HG03066 (cell line): ENCODE results near the gene GALNT5.
A peak's percentile ranks its signal among the peaks of the same experiment; 100 is the strongest.
"Not testable (repeated sequence)": the region's sequence is repeated elsewhere in the genome, so short reads cannot be mapped to it uniquely, and the experiment has no call there.

Experiments used
- ATAC-seq: cut with Tn5 transposase; IDR thresholded peaks from one replicate; pipeline ENCODE4 v1.9.1; 2021; ENCODE audit warnings: low read depth; ENCODE audit not compliant: unreplicated experiment

GALNT5 gene

DNA sequence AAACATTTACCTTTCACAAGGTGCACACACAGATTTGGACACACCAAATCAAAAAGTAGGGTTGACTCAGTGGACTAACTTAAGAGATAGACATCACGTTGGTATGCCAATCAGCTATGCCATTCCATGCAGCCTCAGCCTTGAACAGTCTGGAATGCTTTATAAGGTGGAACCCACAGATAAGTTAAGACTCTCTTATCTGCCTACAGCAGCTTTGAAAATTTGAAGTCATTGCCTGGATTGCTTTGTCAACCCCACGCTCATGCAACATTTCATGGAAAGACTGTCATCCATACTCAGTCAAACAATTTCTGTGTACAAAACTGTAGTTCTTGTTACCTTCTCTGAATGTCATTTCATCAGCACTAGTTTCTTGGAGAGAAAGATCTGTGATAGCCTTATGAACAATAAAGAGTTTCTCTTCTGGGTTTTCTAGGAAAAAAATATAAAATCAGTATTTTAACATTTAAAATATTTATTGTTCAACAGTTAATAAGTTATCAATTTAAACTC lies 66.9 kb downstream of the GALNT5 start:
- ATAC-seq = no peak

DNA sequence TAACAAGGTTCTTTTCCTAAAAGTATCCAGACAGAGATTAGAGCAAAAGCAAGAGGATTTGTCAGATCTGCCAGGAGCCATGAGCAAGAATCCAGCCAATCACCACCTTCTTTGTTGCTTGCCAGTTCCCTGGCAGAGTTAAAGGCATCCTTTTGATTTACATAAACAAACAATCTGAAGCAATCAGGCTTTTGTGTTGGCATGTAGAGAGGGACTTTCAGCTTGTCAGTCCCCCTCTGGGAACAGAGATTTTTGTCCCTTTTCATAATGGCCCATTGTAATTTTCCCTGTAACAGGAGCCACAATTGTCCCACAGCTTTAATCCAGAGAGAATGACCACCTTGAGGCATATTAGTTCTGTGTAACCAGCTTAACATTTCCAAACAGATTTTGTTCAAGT lies 68.3 kb downstream of the GALNT5 start, which contains the start of gene ERMN:
TSS of gene ERMN (minus strand) at position 39 of the 400 bp plus-strand sequence. CDS start 182 bp downstream, outside the sequence.
- no peak for ATAC-seq

DNA sequence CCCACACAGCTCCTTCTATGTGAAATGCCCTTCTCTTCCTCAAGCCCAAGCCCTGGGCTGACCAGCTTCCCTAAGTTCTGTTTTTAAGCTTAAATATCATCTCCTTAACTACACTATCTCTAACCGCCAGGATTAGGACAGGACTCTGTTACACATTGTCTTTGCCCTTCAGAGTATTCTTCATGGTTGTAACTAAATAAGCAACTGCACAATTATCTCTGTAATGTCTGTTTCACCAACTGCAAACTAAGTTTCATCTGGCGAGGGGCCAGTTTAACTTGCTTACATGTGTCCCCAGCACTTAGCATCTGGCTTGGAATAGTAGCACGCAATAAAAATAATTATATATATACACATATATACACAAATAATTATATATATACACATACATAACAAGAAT lies 69.2 kb downstream of the GALNT5 start:
- no peak for ATAC-seq

DNA sequence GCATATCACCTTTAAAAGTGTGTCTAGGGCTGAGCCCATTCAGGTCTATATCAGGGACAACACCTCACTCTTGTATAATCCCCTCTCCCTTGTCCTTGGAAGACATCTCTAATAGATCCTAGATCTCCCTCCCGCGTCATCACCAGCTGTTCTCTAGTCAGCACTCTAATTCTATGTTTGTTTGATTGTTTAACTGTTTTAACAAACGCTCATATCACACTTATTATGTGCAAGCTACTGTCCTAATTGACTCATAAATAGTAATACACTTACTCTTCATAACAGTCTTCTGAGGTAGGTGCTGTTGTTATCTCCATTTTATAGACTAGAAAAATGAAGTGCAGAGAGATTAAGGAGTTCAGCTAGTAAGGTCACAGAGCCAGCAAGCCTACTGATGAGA lies 69.7 kb downstream of the GALNT5 start:
- peak; percentile 34 for ATAC-seq

DNA sequence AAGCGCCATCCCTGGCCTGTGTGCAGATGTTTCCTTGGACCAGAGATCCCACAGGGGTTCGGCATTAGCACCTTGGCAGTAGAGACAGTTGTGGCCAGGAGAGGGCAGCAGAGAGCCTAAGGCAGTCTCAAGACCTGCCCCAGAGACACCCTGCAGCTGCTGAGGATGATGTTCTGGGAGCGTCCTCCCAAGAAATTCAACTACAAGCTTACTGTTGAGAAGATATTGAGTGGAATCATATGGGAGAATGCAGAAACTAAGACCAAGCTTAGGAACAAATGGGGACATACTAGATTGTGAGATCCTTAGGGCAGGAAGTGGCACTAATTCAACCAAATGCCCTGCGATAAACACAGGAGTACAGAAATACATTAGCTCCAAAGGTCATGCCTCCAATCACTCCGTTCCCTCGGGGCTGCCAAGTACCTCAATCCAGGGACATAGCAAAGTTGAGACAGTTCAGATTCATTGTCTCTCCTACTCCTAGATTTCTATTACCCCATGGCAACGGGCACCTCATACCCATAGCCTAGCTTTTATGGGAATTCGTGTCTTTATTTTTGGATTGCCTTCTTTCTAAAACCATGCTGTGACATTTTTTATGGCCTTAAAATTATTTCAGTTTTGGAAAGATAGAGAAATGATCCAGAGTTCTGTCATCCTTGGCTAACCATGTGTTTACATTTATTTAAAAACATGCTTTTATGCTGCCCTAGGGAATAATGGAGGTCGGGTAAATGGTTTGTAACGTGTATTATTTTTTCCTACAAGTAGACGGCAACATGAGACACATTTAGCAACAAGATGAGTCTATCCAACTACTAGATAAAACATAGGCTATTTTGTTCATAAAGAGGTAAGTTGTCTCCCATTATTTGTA lies 70.4 kb downstream of the GALNT5 start:
- ATAC-seq = peak; percentile 100

DNA sequence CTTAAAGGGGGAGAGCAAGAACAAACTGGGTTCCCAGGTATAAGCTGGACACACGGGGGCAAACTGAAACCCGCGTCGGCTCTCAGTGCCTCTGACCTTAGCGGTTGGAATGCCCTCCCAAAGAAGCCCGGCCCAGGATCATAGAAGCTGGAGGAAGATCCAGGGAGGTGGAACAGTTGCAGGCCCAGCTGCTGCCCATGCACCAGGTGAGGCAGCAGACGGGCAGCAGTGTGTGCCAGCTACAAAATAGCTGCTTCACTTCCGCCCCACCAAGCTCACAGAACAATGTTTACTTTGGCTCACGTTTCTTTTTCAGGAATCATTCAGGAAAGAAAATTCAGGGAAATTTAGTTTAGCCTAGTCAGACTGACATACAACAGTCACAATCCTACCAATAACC lies 72.0 kb downstream of the GALNT5 start:
- no peak for ATAC-seq

DNA sequence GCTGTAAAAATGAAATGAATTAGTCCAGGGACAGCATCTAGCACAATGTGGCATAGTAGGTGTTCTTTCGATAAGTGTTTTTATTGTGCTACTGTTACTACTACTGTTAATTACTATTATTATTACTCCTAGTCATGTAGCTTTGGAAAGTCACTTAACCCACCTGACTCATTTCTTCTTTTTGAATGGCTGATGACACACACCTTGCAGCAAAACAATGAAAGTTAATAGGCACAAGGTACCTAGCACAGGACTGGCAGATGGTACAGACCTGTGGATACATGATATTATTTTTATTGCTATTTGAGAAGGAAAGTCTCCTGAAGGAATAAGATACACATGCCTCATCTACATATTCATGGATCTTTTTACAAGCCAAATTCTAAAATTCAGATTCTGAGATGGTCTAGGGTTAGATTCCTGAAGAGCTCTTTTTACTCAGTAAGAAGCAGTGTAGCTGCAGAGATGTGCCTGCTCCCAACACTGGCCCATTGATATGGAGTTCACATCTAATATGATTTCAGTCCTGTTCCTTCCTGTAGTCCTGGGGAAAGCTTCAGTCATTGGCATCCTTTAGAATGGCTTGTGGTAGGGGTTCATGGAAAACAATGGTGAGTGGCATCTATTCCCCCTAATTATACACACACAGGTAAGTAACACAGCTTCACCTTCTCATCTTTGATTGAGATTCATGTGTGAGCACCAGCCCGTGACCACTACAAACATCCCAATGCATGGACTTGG lies 76.0 kb downstream of the GALNT5 start:
- no peak for ATAC-seq

DNA sequence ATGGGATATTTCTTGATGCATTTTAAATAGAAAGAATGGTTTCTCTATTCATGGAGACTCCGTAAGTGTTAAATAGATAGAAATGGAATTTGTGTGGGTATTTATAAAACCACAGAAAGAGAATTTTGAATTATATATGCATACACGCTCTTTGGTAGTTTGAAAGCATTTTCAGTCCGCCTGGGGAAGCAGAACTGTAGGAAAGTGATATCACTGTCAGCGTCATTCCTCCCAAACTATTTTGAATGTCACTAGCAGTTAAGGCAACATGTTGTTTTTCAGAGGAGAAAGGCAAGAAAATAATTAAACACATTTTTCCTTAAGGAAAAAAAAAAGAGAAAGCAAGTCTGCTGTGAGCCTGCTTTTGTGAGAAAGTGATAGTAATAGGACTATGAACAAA lies 76.8 kb downstream of the GALNT5 start:
- no peak for ATAC-seq

DNA sequence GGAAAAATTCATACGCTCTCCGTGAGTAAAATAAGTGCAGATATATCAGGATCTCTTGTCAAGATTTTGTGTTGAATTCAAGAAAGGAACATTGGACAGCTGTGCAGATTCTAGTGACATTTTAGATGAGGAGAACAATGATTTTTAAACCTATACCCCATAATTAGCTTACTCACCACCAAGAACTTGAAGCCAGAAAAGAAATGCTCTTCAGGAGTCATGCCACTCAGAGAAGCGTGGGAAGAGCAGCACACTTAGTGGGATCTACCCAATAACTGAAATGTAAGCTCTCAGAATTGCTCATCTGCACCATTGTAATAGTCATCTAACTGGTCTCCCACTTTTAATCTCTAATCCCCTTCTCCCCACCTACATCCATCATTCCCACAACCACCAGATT lies 77.3 kb downstream of the GALNT5 start:
- no peak for ATAC-seq

DNA sequence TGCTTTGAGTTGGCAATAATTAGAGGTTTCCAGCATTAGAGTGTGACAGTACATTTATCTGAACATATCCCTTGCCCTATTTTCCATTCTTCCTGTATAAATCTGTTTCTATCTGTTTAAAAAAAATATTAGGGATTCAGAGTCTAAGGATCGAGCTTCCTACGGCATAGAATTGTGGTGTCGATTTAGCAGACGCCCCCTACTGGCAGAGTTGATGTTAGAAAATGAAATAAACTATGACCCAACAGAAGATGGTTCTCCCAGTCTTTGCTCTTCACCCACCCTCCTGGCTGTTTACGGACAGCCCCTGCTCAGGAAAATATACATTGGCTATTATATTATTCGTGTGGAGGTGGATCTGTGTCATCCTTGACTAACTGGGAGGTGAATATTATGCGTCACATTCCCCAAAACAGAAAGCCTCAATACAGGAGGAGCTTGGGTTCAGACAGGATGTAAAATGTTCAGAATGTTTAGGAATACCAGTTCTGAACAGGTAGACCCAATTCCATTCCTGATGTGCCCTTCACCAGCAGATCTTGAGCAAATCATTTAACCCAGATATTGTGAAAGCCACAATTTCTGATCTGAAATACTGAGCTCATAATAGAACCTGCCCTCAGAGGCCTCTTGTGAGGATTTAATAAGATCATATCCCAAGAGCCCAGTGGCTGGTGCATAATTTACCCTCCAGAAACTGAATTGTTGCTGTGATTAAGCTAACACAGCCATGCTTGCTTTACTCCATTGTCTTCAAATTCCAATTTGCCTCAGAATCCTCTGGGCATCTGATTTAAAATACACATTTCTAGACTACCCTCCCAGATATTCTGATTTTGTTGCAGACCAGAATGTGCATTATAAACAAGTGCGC lies 78.9 kb downstream of the GALNT5 start:
- ATAC-seq = no peak

DNA sequence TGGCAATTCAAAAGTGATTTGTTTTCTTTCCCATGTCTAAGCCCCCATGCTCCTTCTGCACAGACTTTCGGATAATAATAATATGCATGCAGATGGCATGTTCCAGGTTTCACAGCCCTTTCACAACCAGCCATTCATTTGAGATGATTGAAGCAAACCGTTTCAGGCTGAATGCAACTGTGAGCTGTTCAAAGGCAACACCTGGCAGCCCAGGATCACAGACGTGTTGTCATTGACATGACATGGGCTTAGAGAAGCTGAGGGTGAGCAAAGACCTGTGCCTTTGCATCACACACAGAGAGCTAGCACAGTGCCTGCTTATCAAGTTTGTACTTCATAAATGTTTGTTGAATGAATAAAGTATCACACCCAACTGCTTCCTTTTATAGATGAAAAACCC lies 80.5 kb downstream of the GALNT5 start:
- ATAC-seq = no peak

DNA sequence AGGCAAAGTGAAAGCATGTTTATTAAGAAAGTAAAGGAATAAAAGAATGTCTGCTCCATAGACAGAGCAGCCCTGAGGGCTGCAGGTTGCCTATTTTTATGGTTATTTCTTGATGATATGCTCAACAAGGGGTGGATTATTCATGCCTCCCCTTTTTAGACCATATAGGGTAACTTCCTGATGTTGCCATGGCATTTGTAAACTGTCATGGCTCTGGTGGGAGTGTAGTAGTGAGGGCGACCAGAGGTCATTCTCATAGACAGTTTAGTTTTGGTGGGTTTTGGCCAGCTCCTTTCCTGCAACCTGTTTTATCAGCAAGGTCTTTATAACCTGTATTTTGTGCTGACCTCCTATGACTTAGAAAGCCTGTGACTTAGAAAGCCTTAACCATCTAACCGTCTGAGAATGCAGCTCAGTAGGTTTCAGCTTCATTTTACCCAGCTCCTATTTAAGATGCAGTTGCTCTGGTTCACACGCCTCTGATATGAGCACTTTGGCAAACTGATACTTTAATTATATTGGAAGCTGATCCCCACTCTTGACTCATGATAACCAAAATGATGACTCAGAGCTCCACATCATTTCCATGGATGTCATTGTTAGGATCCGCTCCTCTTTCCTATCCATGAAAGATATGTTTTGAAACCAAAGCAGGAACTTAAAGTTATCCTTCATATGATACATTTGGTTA lies 82.6 kb downstream of the GALNT5 start:
- ATAC-seq = no peak

DNA sequence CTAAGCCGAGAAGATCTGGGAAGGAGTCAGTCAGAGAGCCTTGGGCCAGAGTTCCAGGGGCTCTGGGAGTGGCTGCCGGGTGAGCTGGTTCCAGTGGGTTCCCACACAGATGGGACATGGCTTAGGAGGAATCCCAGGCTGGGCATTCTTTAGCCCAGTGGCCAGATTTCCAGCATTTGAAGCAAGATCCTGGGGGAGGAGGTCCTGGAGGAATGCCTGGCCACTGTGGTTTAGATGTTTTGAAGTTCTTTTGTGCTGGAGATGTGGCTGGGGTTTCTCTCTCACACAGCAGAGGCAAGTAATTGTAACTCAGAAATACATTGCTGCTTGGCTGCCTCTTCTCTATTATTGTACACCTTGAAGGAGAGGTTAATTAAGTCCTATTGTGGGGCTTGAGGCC lies 83.9 kb downstream of the GALNT5 start:
- ATAC-seq = not testable (repeated sequence)

DNA sequence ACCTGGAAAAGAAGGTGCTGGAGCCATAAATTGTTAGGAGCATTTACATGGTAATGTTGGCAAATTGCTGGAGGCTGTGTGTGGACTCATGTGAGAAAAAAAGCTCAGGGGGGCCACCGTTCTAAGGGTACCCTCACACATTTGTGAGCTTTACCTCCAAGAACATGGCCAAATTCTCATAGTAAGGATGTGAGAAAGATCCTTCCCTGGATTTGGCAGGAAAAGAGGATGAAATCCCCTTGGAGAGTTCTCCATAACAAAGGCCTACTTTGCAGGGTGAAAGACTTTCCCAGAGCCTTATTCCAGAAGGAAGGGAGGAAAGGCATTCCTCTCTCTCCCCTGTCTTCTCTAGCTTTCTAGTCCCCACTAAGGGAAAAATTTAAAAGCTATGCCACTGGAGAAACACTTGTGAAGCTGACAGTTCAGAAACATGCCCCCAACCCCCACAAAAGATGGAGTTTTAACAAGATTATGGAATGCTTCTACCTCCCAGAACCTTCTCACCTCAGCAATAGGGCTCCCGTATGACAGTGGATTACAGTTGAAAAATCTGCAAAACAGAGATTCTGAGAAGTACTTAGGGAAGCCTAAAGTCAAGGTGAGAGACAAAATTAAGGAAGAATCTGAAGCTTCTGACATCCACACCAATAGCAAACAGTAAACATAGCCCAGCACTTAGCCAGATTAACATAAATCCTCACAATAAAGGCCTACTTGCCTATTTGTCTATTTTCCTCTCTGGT lies 88.3 kb downstream of the GALNT5 start:
- no peak for ATAC-seq

DNA sequence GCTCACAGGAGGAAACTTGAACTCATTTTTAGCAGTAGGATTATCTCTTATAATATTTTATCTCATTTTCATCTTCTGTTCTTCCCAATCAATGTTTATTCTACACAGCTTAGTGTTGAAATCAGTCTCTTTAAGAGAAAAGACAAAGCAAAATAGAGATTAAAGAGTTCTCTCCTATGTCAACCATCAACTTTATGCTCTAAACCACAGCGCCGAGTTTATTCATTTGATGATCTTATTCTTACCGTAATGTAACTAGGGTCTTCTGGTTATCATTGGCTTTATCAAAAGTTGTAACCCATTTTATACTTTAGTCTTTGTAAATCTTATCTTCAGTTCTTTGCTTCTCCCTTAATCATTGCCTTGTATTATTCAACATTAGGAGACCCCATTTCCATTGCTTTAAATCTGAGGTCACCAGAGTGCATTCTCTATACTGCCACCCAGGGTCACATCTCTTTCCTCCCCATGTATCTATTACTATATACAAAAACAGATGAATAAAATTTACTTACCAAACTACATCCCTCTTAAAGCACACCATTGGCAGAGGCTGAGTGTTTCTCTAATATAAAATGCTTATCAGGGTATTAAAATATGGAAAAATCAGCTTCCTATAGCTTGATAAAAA lies 90.9 kb downstream of the GALNT5 start:
- ATAC-seq = no peak

DNA sequence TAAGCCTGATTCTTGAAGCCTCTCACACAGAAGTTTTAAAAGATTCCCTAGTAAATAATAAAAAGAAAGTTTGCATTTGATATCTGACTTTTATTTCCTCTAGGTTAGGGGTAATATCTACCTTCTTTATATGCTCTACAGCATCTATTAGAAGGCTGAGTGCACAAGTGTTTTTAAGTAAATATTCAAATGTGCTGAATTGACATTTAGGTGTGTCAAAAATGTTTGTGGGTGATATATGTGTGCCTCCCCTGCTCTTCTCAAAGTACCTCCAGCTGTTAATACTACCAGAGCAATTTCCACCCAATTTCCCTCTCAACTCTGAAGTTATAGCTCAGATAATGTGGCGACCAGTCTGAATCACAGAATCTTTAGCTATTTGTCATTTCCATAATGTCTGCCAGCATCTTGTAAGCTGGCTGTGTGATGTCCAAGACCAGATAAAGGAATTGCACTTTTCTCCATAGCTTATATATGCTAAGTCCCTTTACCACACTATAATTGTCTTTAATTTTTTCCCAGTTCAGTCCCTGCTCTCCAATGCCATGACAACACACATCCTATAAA lies 92.5 kb downstream of the GALNT5 start:
- no peak for ATAC-seq

DNA sequence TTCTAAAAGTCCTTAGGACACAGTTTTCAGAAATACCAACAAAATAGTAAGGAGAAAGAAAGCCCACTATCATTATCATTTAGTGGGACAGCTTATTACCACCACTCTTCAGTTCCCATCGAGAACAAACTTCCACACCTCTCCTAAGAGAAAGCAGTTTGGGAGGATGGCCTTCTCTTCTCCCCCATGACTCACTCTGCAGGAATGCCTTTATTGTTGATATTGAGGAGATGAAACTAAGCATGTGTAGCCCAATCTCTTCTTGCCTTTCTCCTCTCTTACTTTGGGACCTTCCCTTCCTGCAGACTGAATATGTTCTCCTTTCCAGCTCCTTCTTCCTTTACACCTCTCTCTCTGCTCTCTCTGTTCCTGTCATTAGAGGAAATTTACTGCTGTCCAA lies 98.1 kb downstream of the GALNT5 start:
- no peak for ATAC-seq

DNA sequence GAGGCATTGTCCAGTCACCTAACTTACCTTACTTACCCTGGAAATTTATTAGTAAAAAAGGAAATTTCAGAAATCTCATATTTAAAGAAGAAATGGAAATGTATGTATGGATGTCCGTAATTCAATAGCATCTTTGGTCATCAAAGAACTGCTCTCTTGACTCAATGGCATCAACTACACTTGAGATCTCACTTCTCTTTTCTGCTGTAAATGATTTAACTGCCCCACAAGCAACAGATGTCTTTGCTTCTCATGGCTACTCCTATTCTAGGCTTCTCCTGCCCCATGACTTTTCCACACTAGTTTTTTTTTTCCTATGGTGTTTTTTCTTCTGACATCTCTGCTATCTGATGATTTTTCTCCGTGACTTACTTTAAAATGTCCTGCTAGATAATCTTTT lies 102.1 kb downstream of the GALNT5 start:
- ATAC-seq = no peak

DNA sequence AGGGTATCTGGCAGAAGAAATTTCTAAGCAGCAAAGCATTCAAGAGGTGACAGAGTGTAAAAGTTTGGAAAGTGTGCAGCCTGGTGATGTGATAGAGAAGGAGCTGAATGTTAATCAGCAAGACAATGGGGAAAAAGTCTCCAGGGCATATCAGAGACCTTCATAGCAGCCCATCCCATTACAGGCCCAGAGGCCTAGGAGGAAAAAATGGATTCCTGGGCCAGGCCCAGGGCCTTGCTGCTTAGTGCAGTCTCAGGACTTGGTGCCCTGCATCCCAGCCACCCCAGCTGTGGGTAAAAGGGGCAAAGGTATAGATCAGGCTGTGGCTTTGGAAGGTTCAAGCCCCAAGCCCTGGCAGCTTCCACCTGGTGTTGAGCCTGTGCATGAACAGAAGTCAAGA lies 104.0 kb downstream of the GALNT5 start:
- ATAC-seq = no peak
